ENCODE results near the gene OGA. TPM values are rescaled to one million over a fixed set of nuclear protein-coding genes. Genes with fewer than 3 reads are reported as not detected.
A peak's percentile ranks its signal among the peaks of the same experiment; 100 is the strongest.

OGA gene
- 100 to 1,000 TPM; 166 to 263 (median 238) TPM for polyA plus RNA-seq (ENCODE audit: insufficient read depth in 1 of 5, insufficient read length in 5 of 5, low replicate concordance in 1 of 5)
- long read RNA-seq, donor 1, full-length matches to known transcripts, result 13 of 18 reads
- long read RNA-seq, donor 1, partial matches to known transcripts, result 5 of 18 reads
- long read RNA-seq, donor 1, other reads (novel, unspliced or antisense), result 0 of 18 reads
- long read RNA-seq, donor 2, full-length matches to known transcripts, result 8 of 8 reads
- long read RNA-seq, donor 2, partial matches to known transcripts, result 0 of 8 reads
- long read RNA-seq, donor 2, other reads (novel, unspliced or antisense), result 0 of 8 reads
- long read RNA-seq, donor 3, full-length matches to known transcripts, result 13 of 27 reads
- long read RNA-seq, donor 3, partial matches to known transcripts, result 14 of 27 reads
- long read RNA-seq, donor 3, other reads (novel, unspliced or antisense), result 0 of 27 reads
- long read RNA-seq, donor 4, full-length matches to known transcripts, result 9 of 21 reads
- long read RNA-seq, donor 4, partial matches to known transcripts, result 12 of 21 reads
- long read RNA-seq, donor 4, other reads (novel, unspliced or antisense), result 0 of 21 reads
- long read RNA-seq, donor 5, full-length matches to known transcripts, result 15 of 54 reads
- long read RNA-seq, donor 5, partial matches to known transcripts, result 39 of 54 reads
- long read RNA-seq, donor 5, other reads (novel, unspliced or antisense), result 0 of 54 reads
- long read RNA-seq, donor 6, full-length matches to known transcripts, result 17 of 37 reads
- long read RNA-seq, donor 6, partial matches to known transcripts, result 20 of 37 reads
- long read RNA-seq, donor 6, other reads (novel, unspliced or antisense), result 0 of 37 reads
- long read RNA-seq, donor 7, full-length matches to known transcripts, result 24 of 36 reads
- long read RNA-seq, donor 7, partial matches to known transcripts, result 12 of 36 reads
- long read RNA-seq, donor 7, other reads (novel, unspliced or antisense), result 0 of 36 reads
- long read RNA-seq, donor 8, full-length matches to known transcripts, result 6 of 6 reads
- long read RNA-seq, donor 8, partial matches to known transcripts, result 0 of 6 reads
- long read RNA-seq, donor 8, other reads (novel, unspliced or antisense), result 0 of 6 reads

DNA sequence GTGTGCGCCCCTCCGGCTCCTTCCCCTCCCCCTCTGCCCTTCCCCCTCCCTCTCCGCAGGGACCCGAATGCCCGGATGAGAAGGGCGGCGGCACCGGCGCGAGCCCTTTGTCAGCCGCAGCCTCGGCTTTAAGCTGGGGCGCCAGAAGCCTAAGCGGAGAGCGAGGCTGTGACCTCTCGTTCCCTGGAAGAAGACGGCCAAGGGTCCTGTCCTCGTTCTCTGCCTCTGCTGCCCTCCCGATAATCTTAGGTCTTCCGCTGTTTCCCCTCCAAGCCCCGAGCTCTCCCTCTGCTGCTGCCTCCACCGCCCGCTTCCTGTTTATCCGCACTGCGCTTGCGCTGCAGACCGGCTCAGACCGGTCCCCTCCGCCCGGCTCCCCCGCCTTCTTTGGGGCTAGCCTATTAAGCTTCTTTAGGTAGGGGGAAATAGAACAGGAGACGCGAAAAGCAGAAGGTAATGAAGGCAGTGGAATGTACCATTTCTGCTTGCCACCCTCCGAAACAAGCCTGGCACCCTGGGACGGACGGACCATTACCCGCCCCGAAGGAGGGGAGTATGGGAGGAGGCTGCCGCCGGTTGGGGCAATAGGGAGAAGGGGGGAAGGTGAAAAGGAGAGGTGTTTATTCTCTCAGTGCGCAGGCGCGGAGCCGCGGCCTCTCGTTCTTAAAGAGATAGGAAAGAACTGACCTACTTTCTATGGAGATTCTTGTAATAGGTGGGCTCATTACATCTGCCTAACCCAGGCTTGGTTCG is at the start of gene OGA:
TSS of gene OGA (minus strand) at position 326 of the 753 bp plus-strand sequence. CDS start 422 bp downstream, outside the sequence.
- peak; percentile 98 to 99 for DNase-seq

DNA sequence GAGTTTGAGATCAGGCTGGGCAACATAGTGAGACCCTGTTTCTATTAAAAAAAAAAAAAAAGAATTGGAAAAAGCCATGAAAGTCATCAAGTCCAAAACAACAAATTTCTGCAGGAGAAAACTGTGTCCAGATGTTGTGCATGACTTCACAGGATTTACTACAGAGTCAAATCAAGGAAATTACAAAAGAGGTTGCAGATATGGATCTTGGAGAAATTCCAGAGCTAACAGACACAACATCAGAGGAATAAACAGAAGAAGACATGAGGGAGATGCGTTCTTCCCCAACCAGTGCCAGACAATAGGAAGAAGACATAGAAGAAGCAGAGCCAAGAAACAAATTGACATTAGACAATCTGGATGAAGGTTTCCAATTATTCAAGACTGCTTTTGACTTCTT is 49.7 kb upstream of the OGA start:
- no peak for DNase-seq

DNA sequence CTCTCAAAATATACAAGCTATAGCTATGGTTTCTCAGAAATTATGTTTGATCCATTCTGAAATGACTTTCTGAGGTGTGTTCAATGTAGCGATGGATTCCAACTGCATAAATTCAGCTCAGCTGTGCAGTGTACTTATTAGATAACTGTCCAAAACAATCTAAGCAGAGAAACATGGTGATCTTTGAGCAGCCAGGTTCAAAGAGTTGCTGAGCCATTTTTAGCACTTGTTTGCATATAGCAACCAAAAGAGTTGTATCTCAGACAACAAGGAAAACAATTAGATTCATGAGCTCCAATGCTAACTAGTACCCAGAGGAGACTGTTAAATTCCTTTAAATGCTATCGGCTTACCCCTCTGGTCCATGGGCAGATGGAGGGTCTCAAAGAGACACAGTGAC is 41.3 kb upstream of the OGA start:
- no peak for DNase-seq

DNA sequence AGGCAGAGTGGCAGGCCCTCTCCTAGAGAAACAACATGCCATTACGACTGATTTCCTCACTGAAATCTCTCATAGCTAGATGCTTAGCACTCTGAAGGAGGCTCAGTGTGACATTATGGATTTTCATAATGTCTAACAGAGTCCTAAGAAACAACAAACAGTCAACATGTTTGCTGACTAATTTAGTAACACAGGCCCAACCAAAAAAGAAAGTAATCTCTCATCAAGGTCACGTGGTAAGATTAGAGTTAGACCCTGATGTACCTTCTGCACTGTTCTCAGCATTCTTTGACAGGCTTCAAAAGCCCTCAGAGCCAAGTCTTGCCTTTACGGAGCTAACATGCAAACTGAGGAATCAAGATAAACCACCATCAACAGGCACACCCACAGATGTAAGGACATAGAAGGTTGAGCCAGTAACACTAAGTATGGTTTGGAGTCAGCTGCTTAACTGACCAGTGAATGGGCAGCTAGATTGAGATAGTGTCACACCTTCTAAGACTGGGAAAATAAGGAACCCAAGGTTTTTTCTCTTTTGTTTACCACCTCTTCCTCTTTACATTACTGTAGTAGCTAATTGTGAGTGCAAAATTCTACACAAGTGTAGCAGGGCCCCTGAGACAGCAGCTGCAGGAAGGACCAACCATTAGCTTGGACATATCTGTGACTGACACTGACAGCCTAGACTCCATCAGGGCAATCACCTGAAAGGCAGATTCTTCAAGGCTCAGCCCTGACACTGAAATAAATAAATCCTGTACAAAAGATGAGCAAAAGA is 40.7 kb upstream of the OGA start:
- DNase-seq, result no peak

DNA sequence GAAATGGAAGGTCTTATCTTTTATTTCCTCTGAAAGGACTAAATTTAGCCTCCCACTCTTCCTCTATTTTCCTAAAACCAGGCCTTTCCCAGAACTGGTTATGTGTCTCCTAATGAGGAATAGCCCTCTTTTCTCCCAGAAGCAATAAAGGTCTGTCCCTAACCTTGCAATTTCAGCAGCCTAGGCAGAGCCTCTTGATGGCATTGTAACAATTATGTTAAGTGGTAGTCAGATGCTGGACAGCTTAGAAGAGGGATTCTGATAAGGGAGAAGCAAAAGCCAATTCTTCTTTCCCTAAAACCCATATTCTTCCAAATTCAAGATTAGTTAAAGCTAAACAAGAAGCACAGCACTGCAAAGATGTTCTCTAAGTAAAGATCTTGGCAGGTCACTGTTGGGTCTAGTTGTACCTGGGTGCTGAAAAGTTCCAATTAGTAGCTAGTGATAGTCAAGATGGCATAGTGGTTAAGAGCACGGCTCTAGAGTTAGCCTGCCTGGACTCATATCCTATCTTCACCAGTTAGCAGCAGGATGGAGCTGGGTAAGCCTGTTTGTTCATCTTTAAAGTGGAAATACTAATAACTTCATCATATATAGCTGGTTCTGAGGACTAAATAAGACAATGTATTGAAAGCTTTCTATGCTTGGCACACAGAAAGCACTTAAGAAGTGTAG is 39.7 kb upstream of the OGA start:
- DNase-seq, result no peak

DNA sequence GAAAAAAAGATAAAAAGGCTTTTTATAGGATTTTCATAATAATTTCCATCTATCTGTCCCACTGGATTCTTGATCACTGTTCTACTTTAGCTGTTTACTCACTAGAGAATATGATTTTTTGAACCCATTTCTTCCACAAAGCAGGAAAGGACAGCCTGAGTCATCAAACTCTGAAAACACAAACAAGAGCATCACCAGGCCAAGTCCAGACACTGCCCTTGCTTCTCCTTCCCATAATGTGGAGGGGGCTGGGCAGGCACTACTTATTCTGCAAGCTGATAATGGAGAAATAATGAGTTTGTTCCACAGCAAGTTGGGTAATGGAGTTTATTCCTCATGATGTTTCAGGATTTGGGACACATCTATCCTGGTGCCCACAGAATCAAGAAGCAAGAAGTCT is 38.4 kb upstream of the OGA start:
- no peak for DNase-seq

DNA sequence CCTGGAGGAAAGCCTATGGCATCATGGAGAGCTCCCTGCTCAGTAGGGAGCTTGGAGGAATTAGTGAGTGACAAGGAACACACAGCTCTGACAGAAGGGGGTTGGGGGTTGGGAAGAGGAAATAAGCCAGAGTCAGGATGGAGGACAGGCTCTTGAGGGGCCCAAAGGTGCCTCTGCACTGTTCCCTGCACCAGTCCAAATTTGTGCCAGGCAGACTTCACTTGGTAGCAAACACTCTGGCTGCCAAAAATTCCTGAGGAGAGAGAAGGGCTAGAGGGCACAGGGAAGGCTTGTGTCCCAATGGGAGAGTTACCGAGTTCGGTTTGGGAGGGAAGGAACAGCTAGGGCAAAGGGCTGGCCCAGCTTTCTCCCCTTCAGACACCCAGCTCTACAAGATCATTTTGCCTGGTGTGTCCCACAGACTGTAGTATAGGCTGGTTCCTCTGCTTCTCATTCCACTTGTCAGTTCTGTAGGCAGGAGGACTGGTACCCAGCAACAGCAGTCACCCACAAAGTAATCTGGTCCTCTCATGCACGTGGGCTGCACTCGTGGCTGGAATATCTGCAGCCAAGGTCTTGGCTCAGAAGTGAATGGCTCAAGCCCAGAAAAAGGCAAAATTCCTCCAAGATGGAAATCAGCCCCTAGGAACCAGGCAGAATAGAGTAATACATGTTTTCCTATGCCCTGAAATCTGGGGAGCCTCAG is 33.3 kb upstream of the OGA start:
- DNase-seq, result no peak

DNA sequence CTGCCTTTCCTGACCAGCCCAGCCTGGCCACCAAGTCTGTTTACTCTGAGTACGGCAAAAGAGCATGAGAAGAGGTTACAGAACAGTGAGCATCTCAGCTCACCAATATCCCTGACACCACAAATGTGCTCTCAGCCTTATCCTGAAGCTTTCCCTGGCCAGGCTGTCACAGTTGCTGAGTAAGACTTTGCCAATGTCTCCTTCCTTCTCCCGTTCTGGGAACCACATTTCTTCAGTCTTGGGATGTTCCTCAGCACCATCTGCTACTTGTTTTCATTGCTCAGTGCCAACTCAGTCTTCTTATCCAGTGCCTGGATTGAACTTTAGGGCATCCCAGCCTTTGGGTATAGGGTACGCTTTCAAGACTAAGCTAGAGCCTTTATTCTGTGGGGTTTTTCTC is 32.5 kb upstream of the OGA start:
- DNase-seq, result no peak

DNA sequence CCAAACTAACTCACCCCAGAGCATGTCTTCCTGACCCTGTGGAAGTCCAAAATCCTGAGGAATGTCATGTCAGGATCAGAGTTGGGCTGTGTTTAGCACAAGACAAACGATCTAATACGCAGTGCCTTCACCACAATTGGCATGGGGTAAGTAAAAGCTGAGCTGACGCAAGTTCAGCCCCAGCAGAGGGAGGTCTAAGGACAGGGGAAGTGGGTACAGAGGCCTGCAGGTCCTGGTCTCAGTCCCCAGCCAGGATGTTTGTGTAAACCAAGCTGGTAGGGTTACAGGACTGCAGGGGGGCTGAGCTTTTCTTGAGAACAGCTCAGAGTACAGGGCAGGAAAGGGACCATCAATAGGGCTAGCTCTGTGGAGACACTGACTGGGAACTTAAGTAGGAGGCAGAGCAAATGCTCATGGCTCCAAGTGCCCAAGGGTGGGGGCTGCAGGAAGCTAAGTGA is 30.7 kb upstream of the OGA start:
- no peak for DNase-seq

DNA sequence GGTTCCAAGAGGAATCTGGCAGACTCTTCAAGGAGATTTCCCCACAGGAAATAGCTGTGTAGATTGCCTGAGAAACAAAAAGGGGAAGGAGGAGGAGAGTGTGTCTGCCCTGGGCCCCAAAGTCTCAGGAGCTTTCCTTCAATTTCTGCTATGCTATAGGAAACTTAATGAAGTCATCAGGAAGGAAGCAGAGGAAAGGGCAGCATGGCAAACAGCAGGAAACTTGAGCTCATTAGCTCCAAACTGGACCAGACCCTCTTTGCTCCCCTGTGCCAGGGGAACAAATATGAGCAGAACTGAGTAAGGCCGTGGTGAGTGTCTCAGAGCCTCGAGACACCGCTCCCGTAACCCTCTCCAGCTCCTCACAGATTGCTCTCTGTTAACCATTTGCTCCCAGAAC is 30.2 kb upstream of the OGA start:
- DNase-seq, result no peak

DNA sequence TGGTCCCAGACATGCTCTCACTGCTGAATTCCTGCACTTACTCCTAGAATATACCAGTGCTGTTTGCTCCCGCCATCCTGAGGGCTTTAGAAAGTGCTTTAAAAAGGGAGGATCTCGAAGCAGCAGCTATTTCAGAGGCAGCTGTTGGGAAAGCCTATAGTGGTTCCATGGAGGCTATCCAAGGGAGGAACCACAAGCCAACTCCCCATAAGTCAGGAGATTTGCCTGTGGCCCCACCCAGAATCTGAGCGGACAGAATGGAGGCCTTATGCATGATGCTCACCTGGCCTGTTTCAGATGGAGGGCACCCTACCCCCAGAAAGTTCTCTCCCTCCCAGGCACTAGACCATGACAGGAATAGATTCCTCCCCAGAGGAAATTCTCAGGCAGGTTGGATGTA is 27.6 kb upstream of the OGA start:
- DNase-seq, result no peak

DNA sequence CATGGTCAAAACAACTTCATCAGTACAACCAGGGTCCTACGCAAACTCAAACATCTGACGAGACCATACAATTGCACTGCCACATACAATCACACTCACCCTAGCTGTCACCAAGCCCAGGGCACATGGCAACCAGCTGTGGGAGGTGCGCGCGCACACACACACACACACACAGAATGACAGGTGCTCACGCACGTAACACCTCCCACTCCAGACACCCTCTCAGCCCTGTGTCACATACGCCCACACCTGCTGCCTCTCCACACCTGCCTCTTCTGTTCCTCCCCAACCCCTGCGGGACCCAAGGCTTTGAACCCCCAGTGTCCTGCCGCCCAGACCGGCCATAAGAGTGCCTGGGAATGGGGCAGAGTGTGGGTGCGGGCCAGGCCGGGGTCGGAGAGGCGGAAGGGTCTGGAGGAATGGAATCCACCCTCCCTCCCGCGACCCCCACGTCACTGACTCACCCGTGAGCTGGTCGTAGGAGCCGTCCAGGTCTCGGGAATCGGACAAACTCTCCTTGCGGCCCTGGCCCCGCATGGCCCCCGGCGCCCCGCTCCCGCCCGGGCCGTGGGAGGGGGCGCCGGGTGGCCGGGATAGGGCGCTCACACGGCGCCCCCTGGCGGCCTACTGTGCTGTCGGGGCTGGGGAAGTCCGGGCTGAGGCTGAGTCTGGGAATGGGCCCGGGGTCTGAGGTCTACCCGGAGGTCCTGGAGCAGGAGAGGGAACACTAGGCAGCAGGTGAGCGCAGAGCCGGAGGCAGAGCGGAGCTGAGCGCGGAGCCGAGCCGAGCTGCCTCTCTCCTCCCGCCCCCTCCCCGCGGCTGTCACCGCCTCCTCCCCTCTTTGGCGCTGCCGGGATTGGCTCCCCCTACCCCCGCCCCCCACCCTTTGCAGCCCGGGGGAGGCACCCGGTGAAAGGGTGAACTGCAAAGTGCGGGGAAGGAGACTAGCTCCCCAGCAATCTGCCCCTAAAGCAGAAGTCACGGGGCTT is 25.1 kb upstream of the OGA start, which contains the start of gene KCNIP2:
TSS of gene KCNIP2 (minus strand) at position 769 of the 990 bp plus-strand sequence. CDS start at position 537, 232 bp downstream.
- no peak for DNase-seq

DNA sequence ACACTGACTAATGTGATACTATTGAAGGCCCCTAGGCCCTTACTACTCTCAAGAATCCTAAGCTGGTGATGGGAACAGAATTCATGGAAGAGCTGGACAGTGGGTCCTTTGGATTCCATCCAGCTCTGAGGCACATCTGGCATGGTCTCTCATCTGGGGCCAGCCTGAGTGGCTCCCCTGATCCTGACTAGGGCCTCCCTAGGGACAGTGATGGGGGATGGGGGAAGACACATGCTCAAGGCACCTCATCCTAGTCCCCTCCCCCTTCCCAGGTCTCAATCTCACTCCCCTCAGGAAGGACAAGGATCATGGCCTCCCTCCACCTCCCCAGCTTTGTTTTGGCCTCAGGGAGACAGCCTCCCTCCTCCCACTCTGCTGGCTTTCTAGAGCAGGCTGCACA is 23.6 kb upstream of the OGA start:
- DNase-seq, result no peak

DNA sequence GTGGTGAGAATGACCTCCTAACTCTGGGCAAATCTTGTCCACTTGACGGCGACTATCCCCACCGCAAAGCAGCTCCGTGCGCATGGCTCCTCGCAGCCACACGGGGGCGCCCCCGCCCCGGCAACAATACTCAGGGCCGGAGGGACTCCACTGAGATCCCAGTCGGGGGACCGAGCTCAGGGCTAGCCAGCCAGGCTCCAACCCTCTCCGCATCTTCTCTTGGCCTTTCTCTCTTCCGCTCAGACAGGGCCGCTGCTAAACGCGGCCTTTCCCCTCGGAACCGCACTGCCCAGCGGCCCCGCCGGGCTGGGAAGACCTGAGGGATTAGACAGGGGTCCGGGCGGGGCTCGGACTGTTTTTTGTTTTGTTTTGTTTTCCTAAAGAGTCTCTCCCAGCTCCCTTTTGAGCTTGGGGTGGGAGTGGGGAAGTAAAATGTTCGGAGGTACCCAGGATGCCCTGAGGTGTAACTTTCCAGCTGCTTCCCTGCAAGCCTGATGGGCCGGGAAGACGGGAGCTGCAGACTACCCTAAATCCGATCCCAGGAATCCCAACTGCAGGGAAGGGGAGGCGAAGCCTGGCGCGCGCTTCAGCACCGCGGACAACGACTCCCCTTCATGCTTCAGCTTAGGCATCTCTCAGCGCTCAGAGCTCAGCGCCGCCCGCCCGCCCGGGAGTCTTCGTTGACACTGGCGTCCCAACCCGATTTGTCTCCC is 22.7 kb upstream of the OGA start:
- peak; percentile 77 for DNase-seq

DNA sequence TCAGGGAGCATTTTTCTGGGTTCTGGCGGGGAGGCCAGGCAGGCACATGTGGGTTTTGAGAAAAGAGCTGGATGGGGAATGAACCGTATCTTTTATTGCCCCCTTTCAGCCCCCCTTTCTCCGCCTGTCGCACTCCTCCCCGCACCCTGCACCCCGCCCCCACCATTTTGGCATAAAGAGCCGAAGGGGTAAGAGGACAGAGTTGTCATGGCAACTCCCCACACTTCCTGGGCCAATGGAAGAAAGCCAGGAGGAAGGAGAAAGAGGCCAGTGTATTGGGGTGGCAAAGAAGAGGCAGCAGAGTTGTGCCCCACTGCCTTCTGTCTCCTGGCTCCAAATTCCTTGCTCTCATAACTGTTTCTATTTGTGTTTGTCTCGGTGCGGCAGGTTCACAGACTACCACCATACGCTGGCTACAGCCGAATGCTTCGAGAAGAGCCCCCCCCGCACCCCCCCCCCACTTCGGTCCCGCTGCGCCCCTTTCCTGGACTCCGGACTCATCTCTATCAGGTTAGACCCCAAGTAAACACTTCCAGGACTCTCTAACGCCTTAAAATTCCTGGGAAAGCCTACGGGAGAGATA is 21.9 kb upstream of the OGA start:
- no peak for DNase-seq

DNA sequence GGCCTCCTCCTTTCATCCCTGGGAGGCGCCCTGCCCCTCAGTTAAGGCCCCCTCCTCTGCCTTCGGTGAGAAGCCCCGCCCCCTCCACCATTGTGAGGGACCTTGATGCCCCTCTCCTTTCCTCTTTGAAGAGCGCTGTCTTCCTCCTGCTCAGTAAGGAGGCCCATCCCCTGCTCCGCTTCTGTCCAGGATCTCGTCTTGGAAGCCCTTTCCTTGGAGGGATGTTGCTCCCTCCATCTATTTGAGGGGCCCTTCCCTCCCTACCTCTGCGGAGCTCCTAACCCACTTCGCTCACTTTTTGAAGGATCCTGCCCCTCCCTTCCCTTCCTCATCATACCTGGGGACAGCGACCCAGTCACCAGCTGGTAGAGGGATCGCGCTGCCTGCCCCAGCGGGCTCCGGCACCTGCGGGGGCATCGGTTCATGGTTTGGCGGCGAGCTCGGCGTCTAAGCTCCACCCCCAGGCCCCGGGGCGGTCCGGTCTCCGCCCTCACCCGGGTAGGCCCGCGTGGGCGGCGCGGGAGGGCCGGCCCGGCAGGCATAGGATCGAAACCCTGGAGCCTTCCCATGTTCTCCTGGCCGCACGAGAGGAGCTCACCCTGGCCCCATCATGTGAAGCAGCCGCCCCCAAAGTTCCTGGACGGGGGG is 21.3 kb upstream of the OGA start:
- DNase-seq, result no peak
